Measurements from ENCODE around the gene RNF217.
A peak's percentile ranks its signal among the peaks of the same experiment; 100 is the strongest.

The RNF217 gene

DNA sequence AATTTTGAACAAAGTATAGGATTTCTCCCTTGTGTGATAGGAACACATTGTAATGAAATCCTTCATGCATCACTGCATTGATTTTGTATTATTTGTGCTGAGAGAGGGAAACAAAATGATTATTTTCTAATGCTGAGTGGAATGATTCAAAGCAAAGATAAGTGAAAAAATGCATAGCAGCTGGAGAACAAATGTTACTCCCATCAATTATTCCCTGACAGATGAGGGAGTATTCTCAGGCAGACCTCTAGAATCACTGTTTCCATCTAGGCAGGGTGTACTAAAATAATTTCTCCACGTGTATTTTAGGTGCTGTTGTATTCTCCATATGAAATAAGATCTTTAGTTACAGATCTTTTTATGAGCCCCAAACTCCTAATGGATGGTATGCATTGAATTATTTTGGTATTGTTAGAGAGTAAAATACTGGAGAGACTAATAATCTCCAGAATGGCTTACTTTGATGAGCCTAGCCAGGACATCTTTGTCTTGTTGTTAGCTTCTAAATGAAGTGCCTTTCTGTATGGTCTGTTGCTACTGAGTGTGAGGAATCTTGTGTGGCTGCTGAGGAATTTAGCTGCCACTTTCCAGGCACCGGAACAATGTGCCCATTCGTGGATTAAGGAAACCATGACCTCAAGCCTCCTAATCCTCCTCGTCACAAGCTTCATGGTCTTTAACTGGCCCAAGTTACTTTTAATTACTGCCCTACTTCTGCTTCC lies 39.6 kb downstream of the RNF217 start:
- Histone ChIP-seq H3K27me3 (ENCODE audit: control insufficient read depth, insufficient read depth, low read length) (no peaks in the 10 kb centered on the region), H3K4me1 (ENCODE audit: control insufficient read depth, insufficient read depth, low read length) (peaks cover 11% of the 10 kb centered on the region), H3K9me3 (ENCODE audit: control insufficient read depth, insufficient read depth, low read length) (no peaks in the 10 kb centered on the region), H3K27ac (ENCODE audit: low read depth, low read length) (peak overlapping the region; percentile 21), H3K9ac (ENCODE audit: low read depth, low read length) (no peak overlapping the region), H3K36me3 (ENCODE audit: control insufficient read depth, insufficient read depth, low read length) (no peaks in the 10 kb centered on the region), H3K4me3 (ENCODE audit: low read depth, low read length) (no peak overlapping the region)

DNA sequence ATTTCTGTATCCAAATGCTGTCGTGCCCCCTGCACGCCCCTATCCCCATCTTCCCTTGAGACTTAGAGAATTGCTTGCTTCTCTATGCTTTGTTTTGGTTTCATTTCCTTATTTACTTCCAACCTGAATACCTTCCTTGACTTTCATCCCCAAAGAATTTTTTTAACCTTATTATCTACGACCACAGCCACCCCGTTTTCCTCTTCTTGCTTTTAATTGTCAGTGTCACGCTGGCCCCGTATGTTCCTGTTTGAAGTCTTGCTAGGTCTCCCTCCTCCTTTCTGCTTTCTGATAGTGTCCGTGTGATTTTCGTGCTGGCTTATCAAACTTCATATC lies 40.1 kb downstream of the RNF217 start:
- Histone ChIP-seq H3K9ac (ENCODE audit: low read depth, low read length) (no peak overlapping the region), H3K4me3 (ENCODE audit: low read depth, low read length) (no peak overlapping the region), H3K9me3 (ENCODE audit: control insufficient read depth, insufficient read depth, low read length) (no peaks in the 10 kb centered on the region), H3K4me1 (ENCODE audit: control insufficient read depth, insufficient read depth, low read length) (peaks cover 11% of the 10 kb centered on the region), H3K36me3 (ENCODE audit: control insufficient read depth, insufficient read depth, low read length) (no peaks in the 10 kb centered on the region), H3K27ac (ENCODE audit: low read depth, low read length) (no peak overlapping the region), H3K27me3 (ENCODE audit: control insufficient read depth, insufficient read depth, low read length) (no peaks in the 10 kb centered on the region)

DNA sequence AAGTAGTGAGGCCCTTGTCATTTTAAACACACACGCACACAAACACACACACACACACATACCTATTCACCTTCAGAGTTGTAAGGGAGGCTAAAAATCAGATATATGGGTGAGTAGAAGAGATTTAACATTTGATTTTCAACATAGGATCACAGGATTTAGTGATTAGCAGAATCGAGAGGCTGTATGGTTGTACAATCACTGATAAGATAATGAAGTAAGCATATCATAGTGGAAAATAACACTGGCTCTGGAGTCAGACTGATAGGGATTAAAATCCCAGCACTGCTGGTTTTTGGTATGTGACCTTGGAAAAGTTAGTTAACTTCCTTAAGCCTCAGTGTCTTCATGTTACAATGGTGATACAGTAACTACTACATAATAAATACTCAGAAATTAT lies 40.8 kb downstream of the RNF217 start:
- no peak overlapping the region for H3K4me3 ChIP-seq (ENCODE audit: low read depth, low read length)
- no peak overlapping the region for H3K9ac ChIP-seq (ENCODE audit: low read depth, low read length)
- H3K9me3 ChIP-seq (ENCODE audit: control insufficient read depth, insufficient read depth, low read length), result no peaks in the 10 kb centered on the region
- H3K36me3 ChIP-seq (ENCODE audit: control insufficient read depth, insufficient read depth, low read length), result no peaks in the 10 kb centered on the region
- no peak overlapping the region for H3K27ac ChIP-seq (ENCODE audit: low read depth, low read length)
- H3K4me1 ChIP-seq (ENCODE audit: control insufficient read depth, insufficient read depth, low read length), result peaks cover 11% of the 10 kb centered on the region
- H3K27me3 ChIP-seq (ENCODE audit: control insufficient read depth, insufficient read depth, low read length), result no peaks in the 10 kb centered on the region

DNA sequence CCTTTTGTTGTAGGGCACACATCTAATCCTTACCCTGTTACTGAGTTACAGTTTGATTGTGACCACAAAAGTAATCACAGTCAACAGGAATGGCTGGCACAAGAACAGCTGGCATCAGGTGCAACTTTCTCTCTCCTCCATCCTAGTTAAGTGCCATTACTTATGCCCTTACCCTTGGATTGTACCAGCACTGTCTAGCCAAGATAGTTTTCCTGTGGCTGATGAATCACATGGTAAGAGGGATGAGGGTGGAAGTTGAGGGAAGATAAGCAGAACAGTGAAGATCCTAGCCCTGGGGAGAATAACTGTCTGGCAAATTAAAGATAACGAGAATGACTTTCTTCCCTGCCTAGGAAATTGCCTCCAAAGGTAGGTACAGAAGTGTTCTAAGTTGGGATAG lies 42.0 kb downstream of the RNF217 start:
- H3K27ac ChIP-seq (ENCODE audit: low read depth, low read length), result no peak overlapping the region
- H3K4me1 ChIP-seq (ENCODE audit: control insufficient read depth, insufficient read depth, low read length), result peaks cover 11% of the 10 kb centered on the region
- no peaks in the 10 kb centered on the region for H3K36me3 ChIP-seq (ENCODE audit: control insufficient read depth, insufficient read depth, low read length)
- no peaks in the 10 kb centered on the region for H3K9me3 ChIP-seq (ENCODE audit: control insufficient read depth, insufficient read depth, low read length)
- no peak overlapping the region for H3K4me3 ChIP-seq (ENCODE audit: low read depth, low read length)
- no peaks in the 10 kb centered on the region for H3K27me3 ChIP-seq (ENCODE audit: control insufficient read depth, insufficient read depth, low read length)
- no peak overlapping the region for H3K9ac ChIP-seq (ENCODE audit: low read depth, low read length)

DNA sequence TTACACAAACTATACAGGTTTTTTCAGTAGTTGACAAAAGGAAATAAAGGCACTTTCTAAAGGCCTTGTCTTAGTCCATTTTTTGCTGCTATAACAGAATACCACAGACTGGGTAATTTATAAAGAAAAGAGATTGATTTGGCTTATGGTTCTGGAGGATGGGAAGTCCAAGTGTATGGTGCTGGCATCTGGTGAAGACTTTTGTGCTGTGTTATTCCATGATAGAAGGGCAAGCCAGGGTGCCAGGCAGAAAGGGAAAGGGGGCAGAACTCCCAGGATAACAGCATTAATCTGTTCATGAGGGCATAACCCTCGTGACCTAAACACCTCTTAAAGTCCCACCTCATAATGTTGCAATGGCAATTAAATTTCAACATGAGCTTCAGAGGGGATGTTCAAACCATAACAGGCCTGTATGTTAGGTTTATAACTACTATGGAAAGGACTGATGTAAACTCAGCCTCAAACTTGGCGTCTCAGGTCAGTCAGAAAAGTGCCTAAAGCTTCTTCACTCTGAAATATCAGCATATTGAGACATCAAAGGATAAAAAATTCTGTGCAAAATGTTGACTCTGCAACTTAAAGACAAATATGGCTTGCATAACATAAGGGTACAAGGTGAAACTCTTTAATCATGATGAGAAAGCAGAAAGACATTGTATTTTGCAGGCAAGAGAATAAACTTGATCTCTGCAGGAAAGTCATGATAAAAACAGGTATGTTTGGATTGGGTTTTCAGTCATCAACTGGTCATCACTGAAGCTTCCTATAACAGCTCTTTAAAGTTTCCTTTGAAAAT lies 42.8 kb downstream of the RNF217 start:
- H3K36me3 ChIP-seq (ENCODE audit: control insufficient read depth, insufficient read depth, low read length), result no peaks in the 10 kb centered on the region
- H3K27me3 ChIP-seq (ENCODE audit: control insufficient read depth, insufficient read depth, low read length), result no peaks in the 10 kb centered on the region
- H3K4me1 ChIP-seq (ENCODE audit: control insufficient read depth, insufficient read depth, low read length), result peaks cover 11% of the 10 kb centered on the region

DNA sequence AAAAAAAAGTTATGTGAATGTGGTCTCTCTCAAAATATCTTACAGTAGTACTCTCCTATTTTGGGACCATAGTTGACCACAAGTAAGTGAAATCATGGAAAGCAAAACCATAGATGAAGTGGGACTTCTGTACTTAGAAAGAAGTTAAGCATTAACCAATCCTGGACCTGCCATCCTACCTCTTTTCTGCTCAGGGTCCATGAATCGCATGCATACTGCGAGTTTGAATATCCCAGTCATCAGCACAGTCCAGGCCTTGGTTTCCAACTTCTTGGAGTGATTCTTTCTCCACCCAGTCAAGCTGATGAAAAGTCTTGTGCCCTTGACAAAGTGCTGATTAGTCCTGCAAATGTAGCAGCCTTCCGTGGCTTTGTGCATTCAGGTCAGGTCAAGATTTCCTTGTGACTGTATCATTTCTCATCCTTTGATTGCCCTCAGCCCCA lies 46.0 kb downstream of the RNF217 start:
- Histone ChIP-seq H3K36me3 (ENCODE audit: control insufficient read depth, insufficient read depth, low read length) (no peaks in the 10 kb centered on the region), H3K9ac (ENCODE audit: low read depth, low read length) (no peak overlapping the region), H3K27ac (ENCODE audit: low read depth, low read length) (no peak overlapping the region), H3K9me3 (ENCODE audit: control insufficient read depth, insufficient read depth, low read length) (no peaks in the 10 kb centered on the region), H3K4me3 (ENCODE audit: low read depth, low read length) (no peak overlapping the region), H3K27me3 (ENCODE audit: control insufficient read depth, insufficient read depth, low read length) (no peaks in the 10 kb centered on the region), H3K4me1 (ENCODE audit: control insufficient read depth, insufficient read depth, low read length) (no peaks in the 10 kb centered on the region)

More for the DNA sequence above, 42.8 kb downstream of the RNF217 start:
- H3K9me3 ChIP-seq (ENCODE audit: control insufficient read depth, insufficient read depth, low read length), result no peaks in the 10 kb centered on the region
- H3K27ac ChIP-seq (ENCODE audit: low read depth, low read length), result no peak overlapping the region
- no peak overlapping the region for H3K9ac ChIP-seq (ENCODE audit: low read depth, low read length)
- H3K4me3 ChIP-seq (ENCODE audit: low read depth, low read length), result no peak overlapping the region

DNA sequence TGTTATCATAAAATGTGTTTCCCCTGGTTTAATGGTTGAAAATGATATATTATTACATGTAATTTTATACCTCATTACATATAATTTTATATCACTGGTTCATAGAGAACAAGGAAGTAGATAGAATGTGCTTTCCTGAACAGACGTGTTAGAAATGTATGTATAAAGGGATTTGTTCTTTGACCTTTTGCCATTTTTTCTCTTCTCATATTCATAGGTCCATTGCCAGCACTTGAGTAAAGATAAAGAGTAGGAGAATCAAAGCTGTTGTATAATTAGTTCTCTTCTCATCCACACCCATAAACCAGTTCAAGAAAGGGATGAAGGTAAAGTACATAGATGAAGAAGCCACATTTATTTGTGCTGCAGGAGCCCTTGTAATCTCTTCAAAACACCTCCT lies 46.7 kb downstream of the RNF217 start:
- Histone ChIP-seq H3K4me1 (ENCODE audit: control insufficient read depth, insufficient read depth, low read length) (peaks cover under 1% of the 10 kb centered on the region; the same call in 1 of the 2 replicates), H3K4me3 (ENCODE audit: low read depth, low read length) (no peak overlapping the region), H3K9me3 (ENCODE audit: control insufficient read depth, insufficient read depth, low read length) (no peaks in the 10 kb centered on the region), H3K36me3 (ENCODE audit: control insufficient read depth, insufficient read depth, low read length) (no peaks in the 10 kb centered on the region), H3K27me3 (ENCODE audit: control insufficient read depth, insufficient read depth, low read length) (no peaks in the 10 kb centered on the region), H3K27ac (ENCODE audit: low read depth, low read length) (no peak overlapping the region), H3K9ac (ENCODE audit: low read depth, low read length) (no peak overlapping the region)

DNA sequence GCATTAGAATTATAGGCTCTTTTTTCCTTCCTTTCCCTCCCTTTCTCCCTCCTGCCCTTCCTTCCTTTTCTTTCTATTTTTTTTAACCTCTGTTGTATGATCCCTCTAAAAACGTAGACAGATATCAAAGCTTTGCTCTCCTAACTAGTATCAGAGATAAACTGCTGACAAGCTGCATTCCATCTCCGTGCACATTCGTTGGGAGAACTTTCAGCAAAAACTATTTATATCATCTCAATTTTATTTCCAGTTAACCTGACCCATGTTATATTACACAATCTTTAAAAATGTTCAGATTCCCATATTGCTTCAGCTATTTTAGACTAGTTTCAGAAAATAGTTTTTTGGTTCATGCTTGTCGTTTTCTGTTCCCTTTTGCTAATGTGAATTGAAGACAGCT lies 47.3 kb downstream of the RNF217 start:
- Histone ChIP-seq H3K36me3 (ENCODE audit: control insufficient read depth, insufficient read depth, low read length) (no peaks in the 10 kb centered on the region), H3K4me1 (ENCODE audit: control insufficient read depth, insufficient read depth, low read length) (peaks cover 4% of the 10 kb centered on the region; the same call in 1 of the 2 replicates), H3K4me3 (ENCODE audit: low read depth, low read length) (no peak overlapping the region), H3K27ac (ENCODE audit: low read depth, low read length) (no peak overlapping the region), H3K9ac (ENCODE audit: low read depth, low read length) (no peak overlapping the region), H3K9me3 (ENCODE audit: control insufficient read depth, insufficient read depth, low read length) (no peaks in the 10 kb centered on the region), H3K27me3 (ENCODE audit: control insufficient read depth, insufficient read depth, low read length) (no peaks in the 10 kb centered on the region)

DNA sequence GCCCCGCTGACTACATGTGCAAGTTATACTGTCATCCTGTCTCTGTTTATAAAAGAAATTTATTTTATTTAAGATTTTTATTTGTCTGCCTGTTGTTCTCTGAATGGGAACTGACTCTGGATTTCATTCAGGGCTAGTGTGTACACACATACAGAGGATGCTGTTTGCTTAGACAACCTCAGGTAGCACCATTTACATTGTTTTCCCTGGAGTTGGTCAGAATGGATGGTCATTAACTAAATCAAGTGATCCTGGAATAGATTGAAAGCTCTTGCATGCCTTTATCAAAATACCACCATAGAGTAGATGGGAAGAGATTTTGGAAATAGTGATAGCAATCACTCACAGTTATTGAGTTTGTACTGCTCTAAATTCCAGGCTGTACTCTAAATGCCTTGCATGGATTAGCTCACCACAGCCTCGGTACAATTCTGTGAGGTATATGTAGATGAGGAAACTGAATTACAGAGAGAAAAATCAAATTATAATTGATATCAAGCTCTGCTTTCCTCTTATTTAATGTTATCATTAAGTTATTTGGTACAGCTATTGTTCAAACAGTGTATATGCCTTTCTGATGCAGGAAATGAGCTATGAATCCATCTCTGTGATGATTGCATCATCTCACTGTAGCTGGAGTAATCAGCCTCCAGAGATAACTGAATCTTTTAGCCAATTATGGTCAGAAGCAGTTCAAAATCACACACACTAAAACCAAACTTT lies 51.9 kb downstream of the RNF217 start:
- no peak overlapping the region for H3K27ac ChIP-seq (ENCODE audit: low read depth, low read length)
- H3K27me3 ChIP-seq (ENCODE audit: control insufficient read depth, insufficient read depth, low read length), result no peaks in the 10 kb centered on the region
- H3K9me3 ChIP-seq (ENCODE audit: control insufficient read depth, insufficient read depth, low read length), result no peaks in the 10 kb centered on the region
- H3K4me1 ChIP-seq (ENCODE audit: control insufficient read depth, insufficient read depth, low read length), result peaks cover 20% of the 10 kb centered on the region
- no peak overlapping the region for H3K9ac ChIP-seq (ENCODE audit: low read depth, low read length)
- H3K36me3 ChIP-seq (ENCODE audit: control insufficient read depth, insufficient read depth, low read length), result no peaks in the 10 kb centered on the region
- no peak overlapping the region for H3K4me3 ChIP-seq (ENCODE audit: low read depth, low read length)

DNA sequence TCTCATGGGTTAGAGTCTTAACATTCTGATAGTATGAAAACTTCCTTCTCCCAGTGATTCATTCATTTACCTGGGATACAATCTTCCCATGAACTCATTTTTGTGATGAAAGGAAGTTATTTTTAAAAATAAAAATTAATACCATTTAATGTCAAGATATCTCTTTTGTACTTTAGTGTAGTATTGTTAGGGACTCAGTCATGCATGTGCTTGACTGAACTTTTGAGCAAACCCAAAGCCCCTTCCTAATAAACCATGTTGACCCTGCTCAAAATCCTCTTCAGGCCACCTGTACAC lies 52.4 kb downstream of the RNF217 start:
- Histone ChIP-seq H3K9me3 (ENCODE audit: control insufficient read depth, insufficient read depth, low read length) (no peaks in the 10 kb centered on the region), H3K4me1 (ENCODE audit: control insufficient read depth, insufficient read depth, low read length) (peaks cover 24% of the 10 kb centered on the region), H3K4me3 (ENCODE audit: low read depth, low read length) (no peak overlapping the region), H3K9ac (ENCODE audit: low read depth, low read length) (no peak overlapping the region), H3K36me3 (ENCODE audit: control insufficient read depth, insufficient read depth, low read length) (no peaks in the 10 kb centered on the region), H3K27me3 (ENCODE audit: control insufficient read depth, insufficient read depth, low read length) (no peaks in the 10 kb centered on the region), H3K27ac (ENCODE audit: low read depth, low read length) (no peak overlapping the region)

DNA sequence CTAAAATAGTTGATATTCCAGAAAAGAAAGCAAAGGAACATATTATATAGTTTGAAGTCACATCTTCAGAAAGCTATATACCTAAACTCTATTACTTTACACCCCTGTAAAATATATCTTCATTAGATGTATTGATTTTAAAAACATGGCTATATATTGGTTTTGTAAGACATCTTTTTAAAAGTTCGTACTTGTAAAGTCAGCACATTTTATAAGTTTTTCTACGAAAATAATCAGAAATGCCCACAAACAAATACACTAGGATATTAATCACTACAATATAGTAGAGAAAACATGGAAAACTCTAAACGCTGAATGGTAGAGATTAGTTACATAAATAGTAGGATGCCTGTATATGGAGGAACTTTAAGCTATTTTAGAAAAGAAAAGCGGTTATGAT lies 52.9 kb downstream of the RNF217 start:
- no peak overlapping the region for H3K4me3 ChIP-seq (ENCODE audit: low read depth, low read length)
- H3K27ac ChIP-seq (ENCODE audit: low read depth, low read length), result no peak overlapping the region
- H3K4me1 ChIP-seq (ENCODE audit: control insufficient read depth, insufficient read depth, low read length), result peaks cover 29% of the 10 kb centered on the region
- H3K9me3 ChIP-seq (ENCODE audit: control insufficient read depth, insufficient read depth, low read length), result no peaks in the 10 kb centered on the region
- no peaks in the 10 kb centered on the region for H3K36me3 ChIP-seq (ENCODE audit: control insufficient read depth, insufficient read depth, low read length)
- no peaks in the 10 kb centered on the region for H3K27me3 ChIP-seq (ENCODE audit: control insufficient read depth, insufficient read depth, low read length)
- H3K9ac ChIP-seq (ENCODE audit: low read depth, low read length), result no peak overlapping the region
